Rectal smooth muscle tissue (tissue), 1 donor: ENCODE measurements around the gene ENPP1.

ENCODE experiments used
- H3K27ac ChIP-seq: one replicate; pipeline ENCODE4 v1.7.0; 2013; ENCODE audit warnings: low read depth, low read length, inconsistent platforms
- H3K27me3 ChIP-seq: one replicate; pipeline ENCODE4 v1.7.0; 2013; ENCODE audit warnings: low read length; ENCODE audit not compliant: control insufficient read depth, insufficient read depth
- H3K36me3 ChIP-seq: one replicate; pipeline ENCODE4 v1.7.0; 2013; ENCODE audit warnings: low read length; ENCODE audit not compliant: control insufficient read depth, insufficient read depth
- H3K4me1 ChIP-seq: one replicate; pipeline ENCODE4 v1.7.0; 2013; ENCODE audit warnings: low read length; ENCODE audit not compliant: control insufficient read depth, insufficient read depth
- H3K4me3 ChIP-seq: one replicate; pipeline ENCODE4 v1.7.0; 2013; ENCODE audit warnings: low read length
- H3K9ac ChIP-seq: one replicate; pipeline ENCODE4 v1.7.0; 2013; ENCODE audit warnings: low read length

ENPP1 gene

DNA sequence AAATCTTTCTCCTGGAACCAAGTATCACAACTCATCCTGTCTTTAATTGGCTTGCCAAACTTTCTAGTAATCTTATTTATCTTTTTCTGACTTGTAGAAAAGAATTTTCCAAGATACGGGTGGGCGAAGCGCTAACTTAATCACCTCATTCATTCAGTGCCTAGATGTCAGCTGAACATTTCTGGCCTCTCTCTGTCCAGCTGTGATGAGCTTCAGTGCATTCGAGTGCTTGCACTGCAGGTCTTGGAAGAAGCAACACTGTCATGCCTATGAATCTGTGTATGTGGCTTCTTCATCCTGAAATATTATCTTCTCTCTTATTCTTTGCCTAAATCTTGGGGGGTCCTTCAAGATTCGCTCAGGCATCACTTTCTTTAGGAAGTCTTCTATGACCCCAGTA, 16.3 kb upstream of the ENPP1 start:
- Histone ChIP-seq H3K36me3 (no peaks in the 10 kb centered on the region), H3K4me3 (no peak overlapping the region), H3K4me1 (no peaks in the 10 kb centered on the region), H3K9ac (no peak overlapping the region), H3K27me3 (no peaks in the 10 kb centered on the region), H3K27ac (no peak overlapping the region)

DNA sequence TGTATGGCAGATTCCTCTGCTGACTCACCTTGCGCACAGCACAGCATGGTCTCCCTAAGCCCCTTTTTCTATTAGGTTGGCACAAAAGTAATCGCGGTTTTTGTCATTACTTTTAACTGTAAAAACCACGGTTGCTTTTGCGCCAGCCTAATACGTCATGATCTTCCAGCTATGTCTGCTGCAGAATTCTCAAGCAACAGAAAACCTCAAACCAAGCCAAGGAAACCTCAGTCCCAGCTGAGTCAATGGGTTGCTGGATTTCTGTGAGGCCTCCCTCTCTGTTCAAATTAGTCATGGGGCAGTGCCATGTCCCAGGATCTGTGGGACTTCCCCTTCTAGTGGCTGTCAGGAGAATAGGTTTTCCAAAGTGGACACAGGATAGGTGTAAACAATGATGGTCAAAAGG, 15.7 kb upstream of the ENPP1 start:
- Histone ChIP-seq H3K27me3 (no peaks in the 10 kb centered on the region), H3K9ac (no peak overlapping the region), H3K36me3 (no peaks in the 10 kb centered on the region), H3K4me3 (no peak overlapping the region), H3K4me1 (no peaks in the 10 kb centered on the region), H3K27ac (no peak overlapping the region)

DNA sequence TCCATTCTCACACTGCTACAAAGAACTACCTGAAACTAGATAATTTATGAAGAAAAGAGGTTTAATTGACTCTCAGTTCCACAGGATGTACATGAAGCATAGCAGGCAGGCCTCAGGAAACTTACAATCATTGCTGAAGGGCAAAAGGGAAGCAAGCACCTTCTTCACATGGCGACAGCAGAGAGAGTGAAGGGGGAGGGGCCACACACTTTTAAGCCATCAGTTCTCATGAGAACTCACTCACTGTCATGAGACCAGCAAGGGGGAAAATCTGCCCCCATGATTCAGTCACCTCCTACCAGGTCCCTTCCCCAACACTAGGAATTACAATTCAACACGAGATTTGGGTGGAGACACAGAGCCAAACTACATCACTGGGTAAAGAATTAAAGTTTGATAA, 12.5 kb upstream of the ENPP1 start:
- Histone ChIP-seq H3K4me3 (no peak overlapping the region), H3K27me3 (no peaks in the 10 kb centered on the region), H3K9ac (no peak overlapping the region), H3K27ac (no peak overlapping the region), H3K36me3 (no peaks in the 10 kb centered on the region), H3K4me1 (no peaks in the 10 kb centered on the region)

DNA sequence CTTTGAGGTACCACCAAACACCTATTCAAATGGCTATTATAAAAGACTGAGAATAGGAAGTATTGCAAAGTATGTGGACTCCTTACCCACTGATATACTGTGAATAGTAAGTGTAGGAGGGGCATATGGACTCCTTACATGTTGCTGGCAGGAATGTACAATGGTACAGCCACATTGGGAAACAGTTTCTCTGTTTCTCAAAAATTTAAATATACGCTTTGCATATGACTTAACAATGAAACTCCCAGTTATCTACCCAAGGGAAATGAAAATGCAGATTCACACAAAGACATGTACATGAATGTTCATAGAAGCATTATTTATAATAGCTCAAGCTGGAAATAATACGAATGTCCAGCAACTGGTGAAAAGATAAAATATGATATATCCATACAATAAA, 5.5 kb upstream of the ENPP1 start:
- Histone ChIP-seq H3K4me3 (no peak overlapping the region), H3K36me3 (no peaks in the 10 kb centered on the region), H3K27me3 (no peaks in the 10 kb centered on the region), H3K27ac (no peak overlapping the region), H3K9ac (no peak overlapping the region), H3K4me1 (no peaks in the 10 kb centered on the region)

DNA sequence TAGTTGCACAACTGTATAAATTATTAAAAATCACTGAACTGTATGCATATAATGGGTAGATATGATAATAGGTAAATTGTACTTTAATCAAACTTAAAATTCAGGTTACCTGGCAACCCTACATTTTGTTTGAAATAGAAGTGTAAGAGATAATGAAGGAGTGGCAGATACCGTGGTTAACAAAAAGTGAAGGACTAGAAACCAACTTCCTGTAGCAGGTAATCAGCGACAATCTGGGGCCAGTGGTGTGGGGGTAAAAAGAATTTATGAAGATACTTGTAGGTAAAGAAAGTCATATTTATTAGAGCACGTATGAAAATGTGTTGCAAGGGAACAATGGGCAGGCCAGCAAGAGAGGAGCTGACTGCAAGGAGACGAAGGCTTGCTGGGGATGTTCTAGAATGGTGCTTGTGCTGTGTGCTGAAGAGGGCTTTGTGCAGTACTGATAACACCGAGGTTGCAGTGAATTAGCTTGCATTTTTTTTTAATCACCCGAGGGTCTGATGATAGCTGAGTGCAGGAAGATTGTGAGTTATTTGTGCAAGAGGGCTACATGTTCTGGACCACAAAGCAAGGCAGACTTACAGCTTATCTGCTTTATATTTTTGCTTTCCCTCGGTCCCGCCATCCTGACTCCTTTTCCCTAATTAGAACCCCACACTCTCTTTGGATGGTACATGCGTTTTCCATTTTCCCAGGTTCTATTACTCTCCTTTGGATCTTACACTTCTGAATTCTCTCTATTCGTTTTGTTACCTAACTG, 4.6 kb upstream of the ENPP1 start:
- Histone ChIP-seq H3K27ac (no peak overlapping the region), H3K36me3 (no peaks in the 10 kb centered on the region), H3K9ac (no peak overlapping the region), H3K27me3 (no peaks in the 10 kb centered on the region), H3K4me1 (no peaks in the 10 kb centered on the region), H3K4me3 (no peak overlapping the region)

DNA sequence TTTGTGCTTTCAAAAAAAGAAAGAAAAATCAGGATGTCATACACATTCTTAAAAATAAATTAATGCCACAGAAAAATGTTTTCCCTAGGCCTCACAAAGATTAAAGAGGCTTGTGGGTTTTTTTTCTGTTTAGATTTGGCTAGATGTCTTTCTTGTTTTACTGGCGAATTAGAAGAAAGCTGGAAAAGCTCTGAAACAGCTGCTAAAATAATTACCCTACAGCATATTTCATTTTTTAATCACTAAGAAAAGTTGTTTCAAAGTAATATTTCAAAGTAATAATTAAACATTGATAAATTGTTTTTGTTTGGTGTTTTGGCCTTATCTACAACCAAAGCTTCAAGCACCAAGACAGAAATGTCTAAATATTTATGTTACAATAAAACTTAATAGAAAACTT, 3.7 kb upstream of the ENPP1 start:
- no peak overlapping the region for H3K4me3 ChIP-seq
- no peaks in the 10 kb centered on the region for H3K36me3 ChIP-seq
- H3K27ac ChIP-seq = no peak overlapping the region
- H3K9ac ChIP-seq = no peak overlapping the region
- H3K27me3 ChIP-seq = no peaks in the 10 kb centered on the region
- no peaks in the 10 kb centered on the region for H3K4me1 ChIP-seq

DNA sequence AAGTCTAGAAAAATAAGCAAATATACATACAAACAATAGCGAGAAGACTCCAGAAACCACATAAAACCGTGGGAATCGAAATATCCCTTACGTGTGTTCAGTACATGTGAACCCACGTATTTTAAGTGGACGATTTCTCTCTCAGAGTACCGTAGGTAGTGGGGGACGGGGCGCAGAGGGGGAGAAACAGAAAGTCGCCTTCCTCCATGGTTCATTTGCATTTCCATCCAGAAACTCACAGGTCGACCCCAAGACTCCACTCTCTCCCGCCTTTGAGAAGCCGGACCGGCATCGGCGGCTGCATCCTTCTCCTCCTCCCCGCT, 538 bp upstream of the ENPP1 start:
- Histone ChIP-seq H3K27ac (no peak overlapping the region), H3K27me3 (no peaks in the 10 kb centered on the region), H3K4me1 (no peaks in the 10 kb centered on the region), H3K4me3 (peak overlapping the region; percentile 56), H3K36me3 (no peaks in the 10 kb centered on the region), H3K9ac (no peak overlapping the region)

DNA sequence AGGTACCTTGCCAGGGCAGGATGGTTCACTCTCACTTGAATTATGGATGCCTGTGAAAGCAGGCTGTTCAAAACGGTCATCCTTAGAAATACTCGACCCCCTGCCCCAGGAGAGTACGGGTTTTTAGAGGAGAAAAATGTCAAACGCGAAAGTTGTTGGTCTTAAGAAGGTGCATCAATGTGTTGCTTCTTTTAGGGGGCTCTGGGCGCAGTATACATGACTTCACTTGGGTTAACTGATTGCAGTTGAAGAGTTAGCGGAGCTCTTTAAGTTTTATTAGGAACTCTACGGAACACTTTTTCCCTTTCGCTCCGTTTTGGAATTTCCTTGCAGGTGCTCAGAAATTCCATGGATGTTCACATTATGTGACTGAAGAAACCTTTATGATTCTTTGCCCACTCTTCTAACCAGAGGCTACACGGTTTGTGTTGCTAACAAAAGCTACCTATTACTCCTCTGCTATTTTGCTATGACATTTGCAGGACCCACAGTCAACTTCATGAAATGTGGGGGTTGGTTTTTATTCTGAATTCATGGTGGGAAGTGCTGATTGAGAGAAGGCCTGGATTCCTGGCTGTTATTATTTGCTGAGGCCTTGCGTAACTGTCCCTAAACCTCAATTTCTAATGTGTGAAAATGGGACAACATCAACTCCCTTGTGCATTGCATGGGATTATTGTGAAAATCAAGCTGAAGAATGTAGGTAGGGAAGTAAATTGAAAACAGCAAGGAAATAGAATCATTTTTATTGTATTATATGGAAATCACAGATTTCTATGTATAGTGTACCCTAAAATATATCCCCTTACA, 845 bp downstream of the ENPP1 start:
- no peak overlapping the region for H3K27ac ChIP-seq
- peak overlapping the region; percentile 61 for H3K4me3 ChIP-seq
- H3K9ac ChIP-seq = no peak overlapping the region
- no peaks in the 10 kb centered on the region for H3K4me1 ChIP-seq
- no peaks in the 10 kb centered on the region for H3K27me3 ChIP-seq
- H3K36me3 ChIP-seq = no peaks in the 10 kb centered on the region

DNA sequence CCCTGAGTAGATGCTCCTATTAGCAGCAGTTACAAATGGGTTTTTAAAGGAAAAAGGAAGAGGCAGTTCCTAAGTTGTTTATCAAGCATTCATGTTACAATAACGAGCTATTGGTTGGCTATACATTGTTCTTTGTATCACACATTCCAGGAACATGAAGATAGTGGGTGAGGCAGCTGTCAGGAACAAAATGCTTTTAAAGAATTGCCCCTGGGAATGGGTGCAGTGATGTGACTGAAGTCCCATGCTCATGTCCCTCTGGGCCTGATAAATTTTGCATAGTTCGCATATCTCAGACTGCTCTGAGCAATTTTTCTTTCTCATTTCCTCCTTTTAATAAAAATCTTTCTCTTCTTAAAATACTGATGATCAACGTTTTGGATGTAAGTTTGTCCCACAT, 3.7 kb downstream of the ENPP1 start:
- H3K36me3 ChIP-seq = no peaks in the 10 kb centered on the region
- no peak overlapping the region for H3K27ac ChIP-seq
- H3K4me3 ChIP-seq = no peak overlapping the region
- no peaks in the 10 kb centered on the region for H3K4me1 ChIP-seq
- H3K9ac ChIP-seq = no peak overlapping the region
- no peaks in the 10 kb centered on the region for H3K27me3 ChIP-seq

DNA sequence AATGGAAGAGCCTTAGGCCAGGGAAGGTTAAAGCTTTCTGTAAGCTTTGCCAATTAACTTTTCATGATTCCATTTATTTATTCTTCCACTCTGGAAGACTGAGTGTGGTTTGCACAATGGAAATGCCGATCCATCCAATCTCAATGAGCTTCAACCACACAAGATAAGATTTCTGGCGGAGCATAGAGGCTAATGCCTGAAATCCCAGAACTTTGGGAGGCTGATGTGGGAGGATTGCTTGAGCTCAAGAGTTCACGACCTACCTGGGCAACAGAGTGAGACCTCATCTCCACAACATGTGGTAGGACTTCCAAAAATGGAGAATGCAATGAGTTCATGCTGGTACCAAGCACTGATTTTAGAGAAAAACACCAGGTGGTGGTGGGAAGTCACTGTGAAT, 6.2 kb downstream of the ENPP1 start:
- H3K4me3 ChIP-seq = no peak overlapping the region
- H3K36me3 ChIP-seq = no peaks in the 10 kb centered on the region
- no peak overlapping the region for H3K9ac ChIP-seq
- H3K27me3 ChIP-seq = no peaks in the 10 kb centered on the region
- no peaks in the 10 kb centered on the region for H3K4me1 ChIP-seq
- no peak overlapping the region for H3K27ac ChIP-seq

DNA sequence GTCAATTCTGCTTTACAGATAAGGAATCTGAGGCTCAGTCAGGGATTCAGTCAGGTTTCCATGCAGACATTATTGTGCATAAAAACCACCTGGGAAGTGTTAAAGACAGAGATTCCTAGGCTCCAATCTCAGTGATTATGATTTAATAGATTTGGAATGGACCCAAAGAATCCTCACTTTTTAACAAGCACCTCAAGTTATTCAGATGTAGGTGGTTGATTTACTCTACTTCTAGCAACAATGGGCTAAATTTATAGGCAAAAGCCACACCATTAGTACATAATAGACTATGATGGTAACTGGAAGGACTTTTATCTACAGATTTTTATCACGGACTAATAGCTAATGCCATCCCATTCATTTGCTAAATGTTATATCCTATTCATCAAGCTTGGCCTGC, 9.0 kb downstream of the ENPP1 start:
- H3K27ac ChIP-seq = no peak overlapping the region
- H3K27me3 ChIP-seq = no peaks in the 10 kb centered on the region

DNA sequence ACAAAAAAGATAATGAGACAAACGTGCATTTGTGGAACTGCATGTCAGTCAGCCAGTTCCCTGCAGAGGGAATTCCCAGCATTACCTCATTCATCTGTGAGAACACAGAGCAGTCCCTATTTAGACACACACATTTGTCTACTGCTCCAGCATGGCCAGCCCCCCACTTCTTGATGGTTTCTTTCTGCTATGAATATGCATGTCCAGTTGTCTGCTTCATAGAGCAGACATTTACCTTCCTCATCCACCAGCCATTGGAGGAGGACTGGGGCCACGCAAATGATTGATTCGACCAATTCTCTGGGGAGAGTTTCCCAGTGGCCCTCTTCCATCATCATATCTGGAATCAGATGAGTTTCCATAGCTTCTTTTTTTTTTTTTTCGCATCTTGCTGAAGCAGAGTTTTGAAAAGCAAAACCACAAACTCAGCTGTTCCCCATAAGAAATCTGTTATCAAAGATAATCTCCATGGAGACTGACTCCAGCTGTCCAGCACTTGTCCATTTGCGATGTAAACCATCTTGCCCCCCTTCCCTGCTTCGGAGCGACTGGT, 11.8 kb downstream of the ENPP1 start:
- no peaks in the 10 kb centered on the region for H3K36me3 ChIP-seq
- no peak overlapping the region for H3K4me3 ChIP-seq
- no peak overlapping the region for H3K9ac ChIP-seq
- no peak overlapping the region for H3K27ac ChIP-seq
- no peaks in the 10 kb centered on the region for H3K4me1 ChIP-seq
- H3K27me3 ChIP-seq = no peaks in the 10 kb centered on the region

More for the DNA sequence above, 9.0 kb downstream of the ENPP1 start:
- Histone ChIP-seq H3K4me3 (no peak overlapping the region), H3K36me3 (no peaks in the 10 kb centered on the region), H3K4me1 (no peaks in the 10 kb centered on the region), H3K9ac (no peak overlapping the region)
